SK-N-SH (cell line): ENCODE measurements around the gene KLHL17.
A peak's percentile ranks its signal among the peaks of the same experiment; 100 is the strongest.

Experiments
- CHD2 ChIP-seq: fragments of 150-350 bp; IDR thresholded peaks from 2 replicates; pipeline ENCODE4 v1.6.1; 2018; ENCODE audit warnings: low read length; ENCODE audit not compliant: partially characterized antibody
- RCOR1 ChIP-seq: fragments of 150-350 bp; IDR thresholded peaks from 2 replicates; pipeline ENCODE4 v1.6.1; 2017; ENCODE audit warnings: antibody characterized with exemption, low read length
- RFX5 ChIP-seq: IDR thresholded peaks from 2 replicates; pipeline ENCODE4 v1.6.1; 2012; ENCODE audit warnings: mild to moderate bottlenecking, improper control_type of control experiment, low read length
- SMC3 ChIP-seq: IDR thresholded peaks from 2 replicates; pipeline ENCODE4 v1.6.1; 2012; ENCODE audit warnings: low read depth, low read length, improper control_type of control experiment
- TAF1 ChIP-seq: IDR thresholded peaks from 2 replicates; pipeline ENCODE4 v1.6.1; 2012; ENCODE audit warnings: low read depth, mild to moderate bottlenecking, low read length, moderate library complexity, borderline replicate concordance
- TEAD4 ChIP-seq: IDR thresholded peaks from 2 replicates; pipeline ENCODE4 v1.4.0; 2012; ENCODE audit warnings: mild to moderate bottlenecking, borderline replicate concordance; ENCODE audit not compliant: insufficient read depth
- TF ChIP-seq, protein P1 (sequence below): IDR thresholded peaks from 2 replicates; pipeline ENCODE4 v1.4.0; 2012; ENCODE audit warnings: low read depth, borderline replicate concordance
- TF ChIP-seq, protein P2 (sequence below): fragments of 200-600 bp; sonication (generic); IDR thresholded peaks from 2 replicates; pipeline ENCODE4 v1.6.1; 2017; ENCODE audit warnings: antibody characterized with exemption, mild to moderate bottlenecking, moderate library complexity

DNA sequence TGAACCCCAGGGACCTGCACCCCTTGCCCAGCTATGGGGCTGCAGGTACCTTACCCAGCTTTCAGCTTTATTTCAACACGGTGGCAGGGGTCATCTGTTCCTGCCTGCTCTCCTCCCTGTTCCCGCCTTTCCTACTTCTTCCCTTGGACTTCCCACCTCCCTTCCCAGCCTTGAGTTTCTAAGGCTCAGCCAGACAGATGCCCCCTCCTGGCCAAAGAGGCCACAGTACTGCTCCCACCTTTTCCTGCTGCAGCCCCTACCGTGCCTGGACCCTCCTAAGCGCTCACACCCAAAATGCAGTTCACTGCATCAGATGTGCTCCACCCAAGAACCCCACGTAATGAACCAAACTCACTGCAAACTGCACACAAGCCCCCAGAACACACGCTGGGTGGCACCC is 9.0 kb upstream of the KLHL17 start:
- no peak for TF ChIP-seq RCOR1
- TF ChIP-seq SMC3: peak; percentile 19; the same call in 1 of the 2 replicates
- TF ChIP-seq RFX5: no peak
- TF ChIP-seq, protein P1, sequence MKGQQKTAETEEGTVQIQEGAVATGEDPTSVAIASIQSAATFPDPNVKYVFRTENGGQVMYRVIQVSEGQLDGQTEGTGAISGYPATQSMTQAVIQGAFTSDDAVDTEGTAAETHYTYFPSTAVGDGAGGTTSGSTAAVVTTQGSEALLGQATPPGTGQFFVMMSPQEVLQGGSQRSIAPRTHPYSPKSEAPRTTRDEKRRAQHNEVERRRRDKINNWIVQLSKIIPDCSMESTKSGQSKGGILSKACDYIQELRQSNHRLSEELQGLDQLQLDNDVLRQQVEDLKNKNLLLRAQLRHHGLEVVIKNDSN: no peak
- no peak for TF ChIP-seq TAF1
- no peak for TF ChIP-seq TEAD4
- TF ChIP-seq, protein P2, sequence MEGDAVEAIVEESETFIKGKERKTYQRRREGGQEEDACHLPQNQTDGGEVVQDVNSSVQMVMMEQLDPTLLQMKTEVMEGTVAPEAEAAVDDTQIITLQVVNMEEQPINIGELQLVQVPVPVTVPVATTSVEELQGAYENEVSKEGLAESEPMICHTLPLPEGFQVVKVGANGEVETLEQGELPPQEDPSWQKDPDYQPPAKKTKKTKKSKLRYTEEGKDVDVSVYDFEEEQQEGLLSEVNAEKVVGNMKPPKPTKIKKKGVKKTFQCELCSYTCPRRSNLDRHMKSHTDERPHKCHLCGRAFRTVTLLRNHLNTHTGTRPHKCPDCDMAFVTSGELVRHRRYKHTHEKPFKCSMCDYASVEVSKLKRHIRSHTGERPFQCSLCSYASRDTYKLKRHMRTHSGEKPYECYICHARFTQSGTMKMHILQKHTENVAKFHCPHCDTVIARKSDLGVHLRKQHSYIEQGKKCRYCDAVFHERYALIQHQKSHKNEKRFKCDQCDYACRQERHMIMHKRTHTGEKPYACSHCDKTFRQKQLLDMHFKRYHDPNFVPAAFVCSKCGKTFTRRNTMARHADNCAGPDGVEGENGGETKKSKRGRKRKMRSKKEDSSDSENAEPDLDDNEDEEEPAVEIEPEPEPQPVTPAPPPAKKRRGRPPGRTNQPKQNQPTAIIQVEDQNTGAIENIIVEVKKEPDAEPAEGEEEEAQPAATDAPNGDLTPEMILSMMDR: peak; percentile 48
- no peak for TF ChIP-seq CHD2
